HCT116 (cell line): ENCODE data around the gene NHERF2. TPM values are rescaled to one million over a fixed set of nuclear protein-coding genes. Genes with fewer than 3 reads are reported as not detected.

Experiments used
- ATAC-seq: fragments of 200-7000 bp; cut with Tn5 transposase; 2 replicates; pipeline ENCODE4 v1.9.1; 2020; ENCODE audit warnings: mild to moderate bottlenecking, moderate library complexity
- BruUV-seq: library from RNA; stranded (reverse); fragments of 400-500 nt; replicated peaks from 2 replicates; lab custom pipeline; 2021; lab: Mats Ljungman, UMichigan
- CTCF ChIA-PET: fragments of 300-600 bp; sonication (Branson Sonifier 250); formaldehyde crosslinking; loops from one replicate; lab custom pipeline; 2021; ENCODE audit warnings: antibody characterized with exemption; lab: Charles Lee
- POLR2A ChIA-PET: fragments of 300-600, 350-600 bp; sonication (Branson Sonifier 250); formaldehyde crosslinking; loops from one replicate; lab custom pipeline; 2021; ENCODE audit warnings: antibody characterized with exemption; lab: Charles Lee
- RAD21 ChIA-PET, 2 experiments: fragments of 300-600 bp; sonication (Branson Sonifier 250); formaldehyde crosslinking; loops; one replicate each; lab custom pipeline; 2023; ENCODE audit warnings: low total read pairs in 2 of 2; ENCODE audit not compliant: uncharacterized antibody in 2 of 2, unreplicated experiment in 2 of 2, low non-redundant PET in 1 of 2; lab: Charles Lee
- DNase-seq: peaks from one replicate; pipeline ENCODE4 v3.0.0-alpha.2; 2010; ENCODE audit warnings: low read depth, low spot score
- H2AFZ ChIP-seq: fragments of 200-600 bp; shearing (Covaris generic), sonication (generic); 2 replicates; pipeline ENCODE4 v1.6.1; 2017; ENCODE audit warnings: low read depth, mixed run types, mixed read lengths, antibody characterized with exemption, low read length; ENCODE audit not compliant: poor library complexity, severe bottlenecking
- H3K27ac ChIP-seq: 2 replicates; pipeline ENCODE4 v1.5.1; 2012; ENCODE audit warnings: low read depth, low read length
- H3K27me3 ChIP-seq: fragments of 200-600 bp; sonication (generic); 2 replicates; pipeline ENCODE4 v1.6.1; 2016; ENCODE audit warnings: mixed run types, low read length, mixed read lengths; ENCODE audit not compliant: insufficient read depth
- H3K36me3 ChIP-seq, 2 experiments: fragments of 200-500 bp in 1 of 2; fragments of 200-600 bp in 1 of 2; sonication (Bioruptor generic) in 1 of 2; sonication (generic) in 1 of 2; 2 replicates each; pipeline versions ENCODE4 v1.5.1 to v1.6.1; 2014 to 2016; ENCODE audit warnings: low read length in 2 of 2, inconsistent platforms in 1 of 2, mixed read lengths in 1 of 2, mixed run types in 1 of 2; ENCODE audit not compliant: insufficient read depth in 2 of 2, control insufficient read depth in 1 of 2
- H3K4me1 ChIP-seq, 2 experiments: fragments of 200-600 bp in 1 of 2; sonication (generic) in 1 of 2; 2 replicates each; pipeline versions ENCODE4 v1.5.1 to v1.6.1; 2012 to 2017; ENCODE audit warnings: low read length in 2 of 2, inconsistent platforms in 1 of 2, mild to moderate bottlenecking in 1 of 2, mixed read lengths in 1 of 2, mixed run types in 1 of 2, moderate library complexity in 1 of 2; ENCODE audit not compliant: insufficient read depth in 2 of 2, control insufficient read depth in 1 of 2
- H3K4me2 ChIP-seq: fragments of 200-600 bp; sonication (generic); 2 replicates; pipeline ENCODE4 v1.6.1; 2017; ENCODE audit warnings: mixed run types, low read length, mixed read lengths
- H3K4me3 ChIP-seq, 2 experiments: fragments of 200-600 bp in 1 of 2; sonication (generic) in 1 of 2; replicated peaks in 1 of 2; 2 replicates each; pipeline ENCODE4 v1.5.1; 2011 to 2016; ENCODE audit warnings: low read length in 2 of 2, control low read depth in 1 of 2, low read depth in 1 of 2, mild to moderate bottlenecking in 1 of 2, mixed read lengths in 1 of 2, mixed run types in 1 of 2
- H3K79me2 ChIP-seq: fragments of 200-600 bp; sonication (generic); 2 replicates; pipeline ENCODE4 v1.6.1; 2017; ENCODE audit warnings: mild to moderate bottlenecking, mixed run types, low read length, moderate library complexity, mixed read lengths; ENCODE audit not compliant: insufficient read depth
- H3K9ac ChIP-seq: fragments of 200-600 bp; sonication (generic); 2 replicates; pipeline ENCODE4 v1.6.1; 2016; ENCODE audit warnings: low read length, mixed read lengths
- H3K9me2 ChIP-seq: fragments of 200-600 bp; sonication (generic), shearing (Covaris generic); 2 replicates; pipeline ENCODE4 v1.6.1; 2017; ENCODE audit warnings: mixed run types, mild to moderate bottlenecking, moderate library complexity; ENCODE audit not compliant: insufficient read depth
- H3K9me3 ChIP-seq, 2 experiments: fragments of 200-500 bp in 1 of 2; fragments of 200-600 bp in 1 of 2; sonication (Bioruptor generic) in 1 of 2; sonication (generic) in 1 of 2; 2 replicates each; pipeline ENCODE4 v1.6.1; 2014 to 2017; ENCODE audit warnings: low read length in 2 of 2, mixed read lengths in 2 of 2, inconsistent platforms in 1 of 2, low read depth in 1 of 2, mild to moderate bottlenecking in 1 of 2, mixed run types in 1 of 2, moderate library complexity in 1 of 2; ENCODE audit not compliant: control insufficient read depth in 1 of 2, insufficient read depth in 1 of 2
- H4K20me1 ChIP-seq: fragments of 200-600 bp; sonication (generic), shearing (Covaris generic); 2 replicates; pipeline ENCODE4 v1.6.1; 2017; ENCODE audit warnings: mixed run types, mild to moderate bottlenecking, moderate library complexity; ENCODE audit not compliant: insufficient read depth
- CBX3 ChIP-seq: IDR thresholded peaks from 2 replicates; pipeline ENCODE4 v1.6.1; 2012; ENCODE audit warnings: low read depth
- CEBPB ChIP-seq: IDR thresholded peaks from 2 replicates; pipeline ENCODE4 v1.6.1; 2012; ENCODE audit warnings: low read depth
- CTCF ChIP-seq, 3 experiments: fragments of 200-600 bp in 1 of 3; sonication (generic) in 1 of 3; IDR thresholded peaks in 2 of 3; conservative IDR thresholded peaks in 1 of 3; 2 replicates each; pipeline ENCODE4 v1.5.1; 2012 to 2017; ENCODE audit warnings: low read depth in 2 of 3, low read length in 2 of 3, antibody characterized with exemption in 1 of 3, borderline replicate concordance in 1 of 3, control low read depth in 1 of 3, mild to moderate bottlenecking in 1 of 3, mixed read lengths in 1 of 3, mixed run types in 1 of 3, moderate library complexity in 1 of 3; ENCODE audit not compliant: insufficient read depth in 1 of 3
- ELF1 ChIP-seq: IDR thresholded peaks from 2 replicates; pipeline ENCODE4 v1.6.1; 2012; ENCODE audit warnings: low read depth, borderline replicate concordance
- EZH2 ChIP-seq: fragments of 200-600 bp; sonication (generic); IDR thresholded peaks from 2 replicates; pipeline ENCODE4 v1.6.1; 2017; ENCODE audit warnings: antibody characterized with exemption, mixed run types
- EZH2phosphoT487 ChIP-seq: fragments of 200-600 bp; IDR thresholded peaks from 2 replicates; pipeline ENCODE4 v1.6.1; 2018; ENCODE audit warnings: antibody characterized with exemption, borderline replicate concordance
- JUND ChIP-seq: IDR thresholded peaks from 2 replicates; pipeline ENCODE4 v1.6.1; 2012
- POLR2AphosphoS5 ChIP-seq: IDR thresholded peaks from 2 replicates; pipeline ENCODE4 v1.6.1; 2011; ENCODE audit warnings: mild to moderate bottlenecking, low read depth, low read length, moderate library complexity
- RAD21 ChIP-seq: IDR thresholded peaks from 2 replicates; pipeline ENCODE4 v1.6.1; 2012; ENCODE audit warnings: low read depth, mild to moderate bottlenecking
- ZFX ChIP-seq: fragments of 450-650 bp; IDR thresholded peaks from 2 replicates; pipeline ENCODE4 v1.6.1; 2017
- intact Hi-C: fragments of 100-400 bp; cut with micrococcal nuclease; formaldehyde crosslinking; loops from 2 replicates; pipeline ENCODE4 v1.10.0; 2022
- total RNA-seq: library from RNA; stranded (reverse); gene quantifications from one replicate; pipeline ENCODE4 v1.2.1, GENCODE V29; 2021; ENCODE audit not compliant: unreplicated experiment
- TF ChIP-seq, protein P1 (sequence below): IDR thresholded peaks from 2 replicates; pipeline ENCODE4 v1.6.1; 2012; ENCODE audit warnings: low read depth
- TF ChIP-seq, protein P2 (sequence below): IDR thresholded peaks from 2 replicates; pipeline ENCODE4 v1.6.1; 2012
- TF ChIP-seq, protein P3 (sequence below): IDR thresholded peaks from 2 replicates; pipeline ENCODE4 v1.6.1; 2012

The NHERF2 gene
- total RNA-seq, 1 experiment from 2014 or later = 58.4 TPM

GRCh38 chr16:2031081-2031577 lies 4.4 kb downstream of the NHERF2 start (continued):
- TF ChIP-seq CBX3 (no peak), CTCF (IDR thresholded peaks at IDR 0.05 in 2 of 3, conservative IDR thresholded peaks at IDR 0.05 in 1 of 3; ENCODE audit: borderline replicate concordance in 1 of 3, insufficient read depth in 1 of 3, low read depth in 2 of 3, low read length in 2 of 3) (no peak)
- TF ChIP-seq, protein P1, sequence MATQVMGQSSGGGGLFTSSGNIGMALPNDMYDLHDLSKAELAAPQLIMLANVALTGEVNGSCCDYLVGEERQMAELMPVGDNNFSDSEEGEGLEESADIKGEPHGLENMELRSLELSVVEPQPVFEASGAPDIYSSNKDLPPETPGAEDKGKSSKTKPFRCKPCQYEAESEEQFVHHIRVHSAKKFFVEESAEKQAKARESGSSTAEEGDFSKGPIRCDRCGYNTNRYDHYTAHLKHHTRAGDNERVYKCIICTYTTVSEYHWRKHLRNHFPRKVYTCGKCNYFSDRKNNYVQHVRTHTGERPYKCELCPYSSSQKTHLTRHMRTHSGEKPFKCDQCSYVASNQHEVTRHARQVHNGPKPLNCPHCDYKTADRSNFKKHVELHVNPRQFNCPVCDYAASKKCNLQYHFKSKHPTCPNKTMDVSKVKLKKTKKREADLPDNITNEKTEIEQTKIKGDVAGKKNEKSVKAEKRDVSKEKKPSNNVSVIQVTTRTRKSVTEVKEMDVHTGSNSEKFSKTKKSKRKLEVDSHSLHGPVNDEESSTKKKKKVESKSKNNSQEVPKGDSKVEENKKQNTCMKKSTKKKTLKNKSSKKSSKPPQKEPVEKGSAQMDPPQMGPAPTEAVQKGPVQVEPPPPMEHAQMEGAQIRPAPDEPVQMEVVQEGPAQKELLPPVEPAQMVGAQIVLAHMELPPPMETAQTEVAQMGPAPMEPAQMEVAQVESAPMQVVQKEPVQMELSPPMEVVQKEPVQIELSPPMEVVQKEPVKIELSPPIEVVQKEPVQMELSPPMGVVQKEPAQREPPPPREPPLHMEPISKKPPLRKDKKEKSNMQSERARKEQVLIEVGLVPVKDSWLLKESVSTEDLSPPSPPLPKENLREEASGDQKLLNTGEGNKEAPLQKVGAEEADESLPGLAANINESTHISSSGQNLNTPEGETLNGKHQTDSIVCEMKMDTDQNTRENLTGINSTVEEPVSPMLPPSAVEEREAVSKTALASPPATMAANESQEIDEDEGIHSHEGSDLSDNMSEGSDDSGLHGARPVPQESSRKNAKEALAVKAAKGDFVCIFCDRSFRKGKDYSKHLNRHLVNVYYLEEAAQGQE = no peak

GRCh38 chr16:2032285-2033056 lies 5.8 kb downstream of the NHERF2 start:
- Histone ChIP-seq H3K9me2 (no peaks in the 10 kb centered on the region), H3K27ac (no peak overlapping the region), H3K79me2 (peaks cover 11% of the 10 kb centered on the region; the same call in 1 of the 2 replicates), H3K4me2 (no peak overlapping the region), H3K9me3 (no peaks in the 10 kb centered on the region), H3K4me1 (peaks cover 5 to 14% of the 10 kb centered on the region in 2 experiments; a peak in 3 of 4 replicates), H2AFZ (no peak overlapping the region), H3K36me3 (no peaks in the 10 kb centered on the region), H4K20me1 (no peaks in the 10 kb centered on the region), H3K27me3 (no peaks in the 10 kb centered on the region), H3K4me3 (no peak overlapping the region), H3K9ac (no peak overlapping the region)
- BruUV-seq = no TSS peak
- ATAC-seq (no peak), DNase-seq (no peak)
- intact Hi-C loops = no loop called here
- POLR2A ChIA-PET = interaction anchor here (1.4 kb wide), 1 partner anchor 123 kb away, joined by 3 read pairs; the partner anchor contains the start of gene TRAF7
- TF ChIP-seq EZH2 (no peak), JUND (no peak), ZFX (no peak), ELF1 (no peak), POLR2AphosphoS5 (no peak), CEBPB (no peak), EZH2phosphoT487 (no peak), RAD21 (no peak), CTCF (IDR thresholded peaks at IDR 0.05 in 2 of 3, conservative IDR thresholded peaks at IDR 0.05 in 1 of 3; ENCODE audit: borderline replicate concordance in 1 of 3, insufficient read depth in 1 of 3, low read depth in 2 of 3, low read length in 2 of 3) (no peak)
- TF ChIP-seq, protein P2, sequence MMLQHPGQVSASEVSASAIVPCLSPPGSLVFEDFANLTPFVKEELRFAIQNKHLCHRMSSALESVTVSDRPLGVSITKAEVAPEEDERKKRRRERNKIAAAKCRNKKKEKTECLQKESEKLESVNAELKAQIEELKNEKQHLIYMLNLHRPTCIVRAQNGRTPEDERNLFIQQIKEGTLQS = no peak
- TF ChIP-seq, protein P3, sequence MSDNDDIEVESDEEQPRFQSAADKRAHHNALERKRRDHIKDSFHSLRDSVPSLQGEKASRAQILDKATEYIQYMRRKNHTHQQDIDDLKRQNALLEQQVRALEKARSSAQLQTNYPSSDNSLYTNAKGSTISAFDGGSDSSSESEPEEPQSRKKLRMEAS = no peak
- RAD21 ChIA-PET = no interaction called here
- CTCF ChIA-PET = no interaction called here
